Measurements from ENCODE around the gene ACTN1.
A peak's percentile ranks its signal among the peaks of the same experiment; 100 is the strongest.

ACTN1 gene

GRCh38 chr14:68951035-68951797 is 27.9 kb downstream of the ACTN1 start:
- DNase-seq (ENCODE audit: low spot score), result no peak

GRCh38 chr14:68950111-68950510 is 29.0 kb downstream of the ACTN1 start:
- no peak for DNase-seq (ENCODE audit: low spot score)

- no peak for DNase-seq (ENCODE audit: low spot score)
These were observed 29.5 kb downstream of the ACTN1 start for GRCh38 chr14:68949601-68949965.

- no peak for DNase-seq (ENCODE audit: low spot score)
These were observed 30.2 kb downstream of the ACTN1 start for GRCh38 chr14:68948686-68949600.

GRCh38 chr14:68947802-68948201 is 31.3 kb downstream of the ACTN1 start:
- DNase-seq (ENCODE audit: low spot score), result peak; percentile 90

- DNase-seq (ENCODE audit: low spot score), result no peak
These were observed 32.6 kb downstream of the ACTN1 start for GRCh38 chr14:68946489-68946822.

GRCh38 chr14:68945585-68946488 is 33.3 kb downstream of the ACTN1 start:
- DNase-seq (ENCODE audit: low spot score), result no peak

- no peak for DNase-seq (ENCODE audit: low spot score)
These were observed 33.9 kb downstream of the ACTN1 start for GRCh38 chr14:68945190-68945584.

GRCh38 chr14:68944162-68944561 is 34.9 kb downstream of the ACTN1 start:
- DNase-seq (ENCODE audit: low spot score), result no peak

- no peak for DNase-seq (ENCODE audit: low spot score)
These were observed 36.0 kb downstream of the ACTN1 start for GRCh38 chr14:68943107-68943506.

GRCh38 chr14:68942296-68943035 is 36.6 kb downstream of the ACTN1 start:
- no peak for DNase-seq (ENCODE audit: low spot score)

- DNase-seq (ENCODE audit: low spot score), result no peak
These were observed 37.3 kb downstream of the ACTN1 start for GRCh38 chr14:68941820-68942219.

- DNase-seq (ENCODE audit: low spot score), result no peak
These were observed 38.4 kb downstream of the ACTN1 start for GRCh38 chr14:68940614-68941185.

- peak; percentile 76 for DNase-seq (ENCODE audit: low spot score)
These were observed 39.0 kb downstream of the ACTN1 start for GRCh38 chr14:68939893-68940613.

GRCh38 chr14:68939181-68939892 is 39.8 kb downstream of the ACTN1 start:
- DNase-seq (ENCODE audit: low spot score), result no peak

GRCh38 chr14:68938271-68939150 is 40.6 kb downstream of the ACTN1 start:
- DNase-seq (ENCODE audit: low spot score), result no peak

- no peak for DNase-seq (ENCODE audit: low spot score)
These were observed 41.4 kb downstream of the ACTN1 start for GRCh38 chr14:68937471-68938270.

- DNase-seq (ENCODE audit: low spot score), result no peak
These were observed 42.1 kb downstream of the ACTN1 start for GRCh38 chr14:68936980-68937379.
